Panc1 (cell line): Measurements from ENCODE around the gene PFKFB3. TPM values are rescaled to one million over a fixed set of nuclear protein-coding genes. Genes with fewer than 3 reads are reported as not detected.

Experiments
- ATAC-seq: fragments of 200-7000 bp; cut with Tn5 transposase; 2 replicates; pipeline ENCODE4 v1.9.1; 2020; ENCODE audit warnings: mild to moderate bottlenecking, moderate library complexity
- BruUV-seq: library from RNA; stranded (reverse); fragments of 400-500 nt; replicated peaks from 2 replicates; lab custom pipeline; 2021; lab: Mats Ljungman, UMichigan
- CTCF ChIA-PET: fragments of 300-600 bp; sonication (Branson Sonifier 250); formaldehyde crosslinking; loops from one replicate; lab custom pipeline; 2022; ENCODE audit warnings: antibody characterized with exemption; lab: Charles Lee
- POLR2A ChIA-PET: fragments of 300-600 bp; sonication (Branson Sonifier 250); formaldehyde crosslinking; loops from one replicate; lab custom pipeline; 2022; ENCODE audit warnings: antibody characterized with exemption; lab: Charles Lee
- DNase-seq: peaks from one replicate; pipeline ENCODE4 v3.0.0-alpha.2; 2010; ENCODE audit warnings: low read depth, low spot score
- H3K27ac ChIP-seq: 2 replicates; pipeline ENCODE4 v1.5.1; 2011; ENCODE audit warnings: mild to moderate bottlenecking, low read length, inconsistent platforms
- H3K27me3 ChIP-seq: fragments of 200-500 bp; sonication (Bioruptor generic); 2 replicates; pipeline ENCODE4 v1.6.0; 2014; ENCODE audit warnings: low read length, inconsistent platforms; ENCODE audit not compliant: control insufficient read depth, insufficient read depth
- H3K36me3 ChIP-seq: fragments of 200-500 bp; sonication (Bioruptor generic); 2 replicates; pipeline ENCODE4 v1.5.1; 2014; ENCODE audit warnings: inconsistent platforms, mild to moderate bottlenecking, low read length, moderate library complexity; ENCODE audit not compliant: control insufficient read depth, insufficient read depth
- H3K4me1 ChIP-seq: 2 replicates; pipeline ENCODE4 v1.5.1; 2011; ENCODE audit warnings: inconsistent platforms, mild to moderate bottlenecking, low read length, moderate library complexity; ENCODE audit not compliant: control insufficient read depth, insufficient read depth
- H3K4me3 ChIP-seq, 2 experiments: 2 replicates each; pipeline ENCODE4 v1.5.1; 2011 to 2012; ENCODE audit warnings: low read depth in 2 of 2, low read length in 2 of 2, mild to moderate bottlenecking in 2 of 2, inconsistent platforms in 1 of 2, moderate library complexity in 1 of 2
- H3K9me3 ChIP-seq: fragments of 200-500 bp; sonication (Bioruptor generic); 2 replicates; pipeline ENCODE4 v1.5.1; 2014; ENCODE audit warnings: low read depth, mild to moderate bottlenecking, inconsistent platforms, low read length, moderate library complexity; ENCODE audit not compliant: control insufficient read depth, insufficient read depth
- CTCF ChIP-seq: fragments of 450-650 bp; IDR thresholded peaks from 2 replicates; pipeline ENCODE4 v1.5.1; 2017; ENCODE audit warnings: mild to moderate bottlenecking
- POLR2AphosphoS5 ChIP-seq: IDR thresholded peaks from 2 replicates; pipeline ENCODE4 v1.6.1; 2012; ENCODE audit warnings: mild to moderate bottlenecking, low read depth, low read length, moderate library complexity
- REST ChIP-seq, 2 experiments: IDR thresholded peaks; 2 replicates each; pipeline ENCODE4 v1.6.1; 2011 to 2012; ENCODE audit warnings: low read depth in 2 of 2, control low read depth in 1 of 2, low read length in 1 of 2, mild to moderate bottlenecking in 1 of 2, moderate library complexity in 1 of 2; ENCODE audit not compliant: insufficient read depth in 1 of 2
- SIN3A ChIP-seq: IDR thresholded peaks from 2 replicates; pipeline ENCODE4 v1.6.1; 2012; ENCODE audit warnings: low read depth, mild to moderate bottlenecking, low read length, moderate library complexity, borderline replicate concordance; ENCODE audit not compliant: insufficient read depth
- TCF7L2 ChIP-seq: IDR thresholded peaks from 2 replicates; pipeline ENCODE4 v1.6.1; 2011; ENCODE audit warnings: mild to moderate bottlenecking, low read depth, low read length, inconsistent platforms
- in situ Hi-C: cut with HindIII; loops from 2 replicates; pipeline ENCODE4 v1.10.0; 2016; ENCODE audit warnings: low sequenced_read_pairs, low pct_unique_long_range_greater_than_20kb
- intact Hi-C: fragments of 100-400 bp; cut with micrococcal nuclease; formaldehyde crosslinking; loops from one replicate; pipeline ENCODE4 v1.10.0; 2022; ENCODE audit not compliant: unreplicated experiment
- total RNA-seq: library from RNA; stranded (reverse); gene quantifications from one replicate; pipeline ENCODE4 v1.2.1, GENCODE V29; 2021; ENCODE audit not compliant: unreplicated experiment

PFKFB3 gene
- total RNA-seq, 1 experiment from 2014 or later, result 17.1 TPM

GRCh38 chr10:6225263-6225814 lies 22.6 kb downstream of the PFKFB3 start:
- in situ Hi-C loops, result no loop called here
- DNase-seq (no peak), ATAC-seq (no peak)
- no peak for TF ChIP-seq TCF7L2
- TF ChIP-seq SIN3A, result no peak
- Histone ChIP-seq H3K4me3 (no peak overlapping the region), H3K27ac (no peak overlapping the region), H3K9me3 (no peaks in the 10 kb centered on the region), H3K36me3 (no peaks in the 10 kb centered on the region), H3K27me3 (no peaks in the 10 kb centered on the region), H3K4me1 (no peaks in the 10 kb centered on the region)
- intact Hi-C loops, result no loop called here
- BruUV-seq, result no TSS peak
- ChIA-PET CTCF (no interaction called here), POLR2A (no interaction called here)

GRCh38 chr10:6226216-6226615 lies 23.5 kb downstream of the PFKFB3 start:
- H3K27me3 ChIP-seq, result no peaks in the 10 kb centered on the region
- DNase-seq, result no peak
- intact Hi-C loops, result no loop called here
- ChIA-PET POLR2A (no interaction called here), CTCF (no interaction called here)
- no peaks in the 10 kb centered on the region for H3K9me3 ChIP-seq
- H3K36me3 ChIP-seq, result no peaks in the 10 kb centered on the region
- no peaks in the 10 kb centered on the region for H3K4me1 ChIP-seq
- no peak for TF ChIP-seq TCF7L2
- TF ChIP-seq REST (IDR thresholded peaks at IDR 0.05; ENCODE audit: insufficient read depth in 1 of 2, low read depth in 2 of 2, low read length in 1 of 2), result no peak
- no peak for TF ChIP-seq CTCF
- TF ChIP-seq POLR2AphosphoS5, result no peak
- TF ChIP-seq SIN3A, result no peak
- no peak overlapping the region for H3K4me3 ChIP-seq
- no peak for ATAC-seq
- in situ Hi-C loops, result no loop called here
- BruUV-seq, result no TSS peak
- H3K27ac ChIP-seq, result no peak overlapping the region

- no peaks in the 10 kb centered on the region for H3K27me3 ChIP-seq
- ChIA-PET POLR2A (no interaction called here), CTCF (no interaction called here)
- H3K9me3 ChIP-seq, result no peaks in the 10 kb centered on the region
- H3K4me1 ChIP-seq, result no peaks in the 10 kb centered on the region
- TF ChIP-seq REST (IDR thresholded peaks at IDR 0.05; ENCODE audit: insufficient read depth in 1 of 2, low read depth in 2 of 2, low read length in 1 of 2), result no peak
- TF ChIP-seq SIN3A, result no peak
- no peak for TF ChIP-seq POLR2AphosphoS5
- no peak for TF ChIP-seq CTCF
- no peak for TF ChIP-seq TCF7L2
- DNase-seq, result no peak
- no TSS peak for BruUV-seq
- intact Hi-C loops, result no loop called here
- H3K4me3 ChIP-seq, result no peak overlapping the region
- in situ Hi-C loops, result no loop called here
- no peak overlapping the region for H3K27ac ChIP-seq
- ATAC-seq, result no peak
- H3K36me3 ChIP-seq, result no peaks in the 10 kb centered on the region
These were observed 24.6 kb downstream of the PFKFB3 start for GRCh38 chr10:6227346-6227745.
